GM18519 (cell line): ENCODE measurements around the gene TSSK3.

Source experiments
- ATAC-seq: cut with Tn5 transposase; IDR thresholded peaks from one replicate; pipeline ENCODE4 v1.9.1; 2021; ENCODE audit warnings: mild to moderate bottlenecking, moderate library complexity; ENCODE audit not compliant: unreplicated experiment, low FRiP score

The TSSK3 gene

DNA sequence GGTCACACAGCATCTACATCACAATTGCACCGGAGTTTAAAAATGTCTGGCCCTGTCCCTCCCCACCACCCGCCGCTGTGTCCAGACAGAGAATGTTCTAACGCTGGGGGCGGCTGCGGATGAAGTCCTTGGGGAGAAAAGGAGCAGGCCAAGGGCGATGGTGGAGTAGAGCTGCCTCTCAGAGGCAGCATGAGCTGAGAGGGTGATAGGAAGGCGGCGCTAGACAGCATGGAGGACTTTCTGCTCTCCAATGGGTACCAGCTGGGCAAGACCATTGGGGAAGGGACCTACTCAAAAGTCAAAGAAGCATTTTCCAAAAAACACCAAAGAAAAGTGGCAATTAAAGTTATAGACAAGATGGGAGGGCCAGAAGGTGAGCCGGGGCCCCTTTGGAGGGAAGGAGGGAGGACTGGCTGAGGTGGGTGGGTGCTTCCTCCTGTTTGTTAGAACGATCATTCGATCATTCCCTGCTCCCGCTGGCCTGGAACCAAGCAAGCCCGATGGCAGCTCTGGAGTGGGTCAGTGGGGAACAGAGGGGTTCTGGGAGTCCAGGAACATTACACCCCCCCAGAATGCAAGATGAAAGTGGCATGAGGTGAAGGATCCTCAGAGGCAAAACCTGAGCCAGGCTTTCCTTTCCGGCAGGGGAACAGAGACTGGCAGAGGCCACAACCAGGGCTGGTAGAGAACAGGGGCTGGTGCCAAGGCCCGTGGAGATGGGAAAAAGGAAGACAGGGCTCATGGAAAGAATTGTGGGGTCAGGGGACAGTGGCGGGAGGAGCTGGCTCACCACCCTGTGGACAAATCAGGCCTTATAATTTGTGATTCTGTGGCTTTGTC is at the start of gene TSSK3, which contains the start of gene FAM229A:
Gene TSSK3, plus strand, starts transcription at position 66 of the 840 bp plus-strand sequence. Its CDS starts 163 bp downstream, at position 229.
Gene FAM229A, minus strand, starts transcription at position 12 of the 840 bp plus-strand sequence. CDS start 394 bp downstream, outside the sequence.
- no peak for ATAC-seq

DNA sequence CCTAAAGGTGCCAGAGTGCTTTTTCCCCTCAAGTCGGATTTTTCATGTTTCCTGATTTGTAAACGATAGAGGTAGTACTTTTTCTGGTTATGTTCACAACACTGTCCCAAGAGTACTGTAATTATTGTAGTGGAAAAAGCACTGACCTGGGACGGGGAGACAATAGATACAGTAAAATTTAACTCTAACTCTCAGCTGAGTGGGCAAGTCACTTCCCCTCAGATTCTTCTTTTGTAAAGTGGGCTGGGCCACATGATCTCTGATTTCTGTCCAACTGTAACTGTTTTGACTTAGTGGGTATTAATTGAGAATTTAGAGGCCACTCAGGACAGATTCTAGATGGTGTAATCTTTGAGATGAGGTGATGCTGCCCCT is 45.4 kb upstream of the TSSK3 start:
- ATAC-seq = no peak

- no peak for ATAC-seq
These were observed 44.0 kb upstream of the TSSK3 start for GRCh38 chr1:32318127-32318869.

DNA sequence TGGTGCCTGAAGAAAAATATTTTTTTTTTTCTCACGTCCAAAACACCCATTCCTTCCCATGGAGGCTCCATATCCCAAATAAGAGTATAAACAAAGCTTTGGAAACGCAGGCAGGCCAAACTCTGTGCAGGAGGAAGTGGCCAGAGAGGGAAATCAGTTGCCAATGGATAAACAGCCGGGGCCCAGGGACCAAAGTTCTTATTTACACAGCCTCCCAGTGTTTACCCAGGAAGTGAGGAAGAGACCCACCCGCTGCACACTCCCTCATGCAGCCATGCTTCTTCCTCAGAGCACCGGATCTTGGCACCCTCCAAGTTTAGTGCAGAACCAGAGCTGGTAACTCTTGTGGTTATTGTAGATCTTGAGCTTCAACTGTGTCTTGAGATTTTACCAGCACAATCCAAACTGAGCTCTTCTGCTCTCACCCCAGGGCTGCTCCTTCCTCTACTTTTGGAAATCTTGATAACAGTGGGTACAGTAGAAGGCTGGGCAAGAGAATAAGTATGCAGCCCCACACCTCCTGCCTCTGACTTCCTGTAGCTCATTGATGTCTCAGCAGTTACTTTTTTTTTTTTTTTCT is 40.5 kb upstream of the TSSK3 start:
- ATAC-seq = no peak

- no peak for ATAC-seq
These were observed 35.1 kb upstream of the TSSK3 start for GRCh38 chr1:32327204-32327603.

GRCh38 chr1:32329931-32330466 is 32.3 kb upstream of the TSSK3 start:
- ATAC-seq = no peak

GRCh38 chr1:32330558-32331151 is 31.7 kb upstream of the TSSK3 start:
- ATAC-seq = no peak

GRCh38 chr1:32331549-32331948 is 30.8 kb upstream of the TSSK3 start:
- no peak for ATAC-seq

GRCh38 chr1:32332290-32333079 is 29.9 kb upstream of the TSSK3 start:
- no peak for ATAC-seq

DNA sequence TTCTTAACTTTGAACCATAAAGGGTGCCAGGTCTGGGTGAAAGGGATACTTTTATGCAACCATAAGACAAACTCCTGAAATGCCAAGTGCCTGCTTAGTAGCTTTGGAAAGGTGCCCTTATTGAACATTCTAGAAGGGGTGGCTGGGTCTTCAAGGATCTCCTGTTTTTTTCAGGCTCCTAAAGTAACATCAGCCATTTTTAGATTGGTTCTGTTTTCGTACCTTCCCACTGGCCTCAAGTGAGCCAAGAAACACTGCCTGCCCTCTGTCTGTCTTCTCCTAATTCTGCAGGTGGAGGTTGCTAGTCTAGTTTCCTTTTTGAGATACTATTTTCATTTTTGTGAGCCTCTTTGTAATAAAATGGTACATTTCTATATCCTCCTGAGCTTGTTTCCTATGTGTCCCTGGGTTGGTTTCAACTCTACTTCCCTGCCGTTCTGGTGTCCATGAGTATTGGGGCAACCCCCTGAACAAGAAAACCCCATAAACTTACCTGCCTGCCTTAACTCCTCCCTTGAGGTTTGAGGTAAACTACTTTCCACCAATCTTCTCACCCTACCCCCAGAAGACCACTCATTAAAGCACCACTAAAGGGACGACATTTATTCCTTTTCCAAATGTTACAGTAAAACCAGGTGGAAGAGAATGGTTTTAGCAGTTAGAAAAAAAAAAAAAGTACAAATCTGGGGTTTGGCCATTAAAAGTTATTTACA is 28.9 kb upstream of the TSSK3 start:
- no peak for ATAC-seq

- ATAC-seq = no peak
These were observed 28.0 kb upstream of the TSSK3 start for GRCh38 chr1:32334274-32334861.

- no peak for ATAC-seq
These were observed 27.3 kb upstream of the TSSK3 start for GRCh38 chr1:32334864-32335534.

GRCh38 chr1:32335535-32335789 is 26.9 kb upstream of the TSSK3 start:
- ATAC-seq = no peak

DNA sequence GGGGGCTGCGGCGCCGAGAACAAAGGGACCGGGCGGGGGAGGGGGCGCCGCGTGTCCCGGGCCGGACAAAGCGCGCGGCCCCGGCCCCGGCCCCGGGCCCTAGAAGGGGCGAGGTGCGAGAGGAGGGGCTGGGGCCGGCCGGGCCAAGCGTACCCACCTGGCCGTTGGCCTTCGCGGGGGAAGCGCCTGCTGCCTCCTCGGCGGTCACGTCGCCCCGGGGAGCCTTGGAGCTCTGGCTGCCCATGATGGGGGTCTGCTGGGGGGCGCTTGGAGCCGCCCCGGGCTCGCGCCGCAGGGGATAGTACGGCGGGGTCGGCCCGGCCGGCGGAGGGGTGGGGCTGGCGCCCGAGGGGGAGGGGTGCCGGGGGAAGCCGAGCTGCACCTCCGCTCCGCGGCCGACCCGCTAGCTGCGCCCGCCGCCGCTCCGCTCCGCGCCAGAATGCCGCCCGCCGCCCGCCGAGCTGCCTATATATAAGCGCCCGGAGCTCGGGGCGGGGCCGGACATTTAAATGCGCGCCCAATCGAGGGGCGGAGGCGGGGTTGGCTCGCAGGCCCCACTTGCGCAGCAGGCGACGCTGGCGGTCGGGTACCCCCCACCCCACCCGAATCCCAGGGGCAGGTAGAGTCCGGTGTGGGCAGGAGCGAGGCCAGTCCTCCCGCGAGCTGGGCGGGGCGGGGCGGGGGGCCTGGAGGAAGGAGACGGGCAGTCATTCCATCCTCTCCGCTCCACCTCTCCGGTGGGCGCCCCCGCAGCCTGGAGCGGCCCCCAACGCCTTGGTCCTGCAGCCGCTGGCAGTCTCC is 26.3 kb upstream of the TSSK3 start, which contains the start of gene MARCKSL1:
Gene MARCKSL1, minus strand, starts transcription at position 444 of the 801 bp plus-strand sequence. Its CDS starts 200 bp downstream, at position 244.
- peak; percentile 27 for ATAC-seq

- ATAC-seq = no peak
These were observed 25.8 kb upstream of the TSSK3 start for GRCh38 chr1:32336591-32336932.

DNA sequence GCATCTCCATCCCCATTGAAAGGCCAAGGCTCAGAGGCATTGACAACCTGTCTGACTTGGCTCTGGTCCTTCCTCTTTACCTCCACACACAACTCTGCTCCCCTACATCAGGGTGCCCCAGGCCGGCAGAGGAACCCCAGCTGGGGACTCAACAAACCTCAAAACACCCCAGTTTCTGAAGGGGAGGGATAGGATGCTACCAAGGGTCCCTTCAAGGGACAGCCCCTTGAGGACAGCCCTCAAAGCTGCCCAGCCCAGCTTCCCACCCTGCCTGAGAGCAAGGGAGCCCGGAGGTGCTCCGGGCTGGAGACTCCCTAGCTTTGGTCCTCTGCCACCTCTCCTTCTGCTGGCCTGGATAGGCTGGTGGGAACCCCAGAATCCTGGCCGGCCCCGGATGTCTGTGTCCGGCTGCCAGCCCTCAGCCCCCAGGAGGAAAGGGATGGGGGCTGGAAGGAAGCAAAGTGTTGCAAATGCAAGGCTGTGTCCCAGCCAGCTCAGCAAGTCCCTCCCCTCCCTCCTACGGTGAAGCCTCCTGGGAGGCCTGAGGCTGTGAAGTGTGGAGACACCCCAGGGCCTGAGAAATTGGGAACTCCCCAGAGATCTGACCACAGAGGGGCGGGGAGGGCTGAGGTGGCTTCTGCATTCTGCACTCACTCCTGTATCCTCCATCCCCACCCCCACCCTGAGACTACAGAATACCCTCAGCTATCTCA is 25.2 kb upstream of the TSSK3 start:
- no peak for ATAC-seq
